GM21360 (cell line): ENCODE measurements around the gene DPP6.

Experiments used
- ATAC-seq: cut with Tn5 transposase; IDR thresholded peaks from one replicate; pipeline ENCODE4 v1.9.1; 2021; ENCODE audit warnings: mild to moderate bottlenecking, moderate library complexity; ENCODE audit not compliant: unreplicated experiment

Gene DPP6

GRCh38 chr7:154898973-154899855 is 847.0 kb downstream of the DPP6 start:
- ATAC-seq, result no peak

- no peak for ATAC-seq
Measured at GRCh38 chr7:154899862-154900261, 847.7 kb downstream of the DPP6 start.

GRCh38 chr7:154902600-154903082 is 850.4 kb downstream of the DPP6 start:
- no peak for ATAC-seq

GRCh38 chr7:154903083-154903731 is 851.0 kb downstream of the DPP6 start:
- no peak for ATAC-seq

- no peak for ATAC-seq
Measured at GRCh38 chr7:154905146-154905545, 852.9 kb downstream of the DPP6 start.

- no peak for ATAC-seq
Measured at GRCh38 chr7:154905615-154906014, 853.4 kb downstream of the DPP6 start.

- ATAC-seq, result no peak
Measured at GRCh38 chr7:154906201-154906600, 854.0 kb downstream of the DPP6 start.

- no peak for ATAC-seq
Measured at GRCh38 chr7:154906736-154907355, 854.6 kb downstream of the DPP6 start.

GRCh38 chr7:154907651-154908620 is 855.7 kb downstream of the DPP6 start:
- ATAC-seq, result no peak

GRCh38 chr7:154909241-154910105 is 857.3 kb downstream of the DPP6 start:
- ATAC-seq, result no peak

GRCh38 chr7:154910125-154910524 is 857.9 kb downstream of the DPP6 start:
- ATAC-seq, result no peak

- ATAC-seq, result no peak
Measured at GRCh38 chr7:154910977-154911376, 858.8 kb downstream of the DPP6 start.

GRCh38 chr7:154911411-154911810 is 859.2 kb downstream of the DPP6 start:
- no peak for ATAC-seq

- no peak for ATAC-seq
Measured at GRCh38 chr7:154911862-154912455, 859.8 kb downstream of the DPP6 start.

- no peak for ATAC-seq
Measured at GRCh38 chr7:154912871-154913637, 860.9 kb downstream of the DPP6 start.

GRCh38 chr7:154913638-154914307 is 861.6 kb downstream of the DPP6 start:
- ATAC-seq, result peak; percentile 98

- ATAC-seq, result no peak
Measured at GRCh38 chr7:154914308-154914995, 862.3 kb downstream of the DPP6 start.
